ENCODE data around the gene OSTM1.

The OSTM1 gene

DNA sequence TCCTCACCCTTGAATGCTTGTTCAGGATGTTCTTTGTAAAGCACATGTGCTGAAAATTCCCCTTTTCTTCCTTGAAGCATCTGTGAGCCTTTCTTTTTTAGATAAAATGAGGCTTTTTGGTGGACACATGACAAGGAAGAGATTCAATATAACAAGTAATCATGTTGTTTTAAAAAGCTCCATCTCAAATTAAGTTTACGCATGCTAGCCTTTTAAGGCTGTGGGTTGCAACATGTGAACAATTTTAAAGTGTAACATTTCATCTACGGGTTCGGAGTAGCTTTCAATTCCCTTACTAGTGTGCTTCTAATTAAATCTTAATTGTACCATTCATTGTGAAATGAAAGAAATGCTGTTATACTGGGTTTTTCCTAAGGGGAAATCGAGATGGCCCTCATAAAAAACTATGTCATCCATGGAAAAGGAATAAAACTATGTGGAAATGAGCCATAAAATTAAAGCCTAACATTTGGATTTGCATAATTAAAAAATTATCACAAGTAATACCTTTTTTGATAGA lies 19.3 kb upstream of the OSTM1 start:
- TF ChIP-seq CTCF (IDR thresholded peaks at IDR 0.05; ENCODE audit: insufficient read depth, low read length, poor library complexity, severe bottlenecking), result no peak
- Histone ChIP-seq H3K36me3 (ENCODE audit: control insufficient read depth, insufficient read depth, low read length) (no peaks in the 10 kb centered on the region), H3K27me3 (replicated peaks; ENCODE audit: control insufficient read depth, insufficient read depth, low read length) (no peaks in the 10 kb centered on the region; the same call in 1 of the 2 replicates), H3K4me3 (replicated peaks; ENCODE audit: low read depth, low read length) (no peak overlapping the region)
- no peak for DNase-seq (ENCODE audit: extremely low read depth, insufficient read length)

DNA sequence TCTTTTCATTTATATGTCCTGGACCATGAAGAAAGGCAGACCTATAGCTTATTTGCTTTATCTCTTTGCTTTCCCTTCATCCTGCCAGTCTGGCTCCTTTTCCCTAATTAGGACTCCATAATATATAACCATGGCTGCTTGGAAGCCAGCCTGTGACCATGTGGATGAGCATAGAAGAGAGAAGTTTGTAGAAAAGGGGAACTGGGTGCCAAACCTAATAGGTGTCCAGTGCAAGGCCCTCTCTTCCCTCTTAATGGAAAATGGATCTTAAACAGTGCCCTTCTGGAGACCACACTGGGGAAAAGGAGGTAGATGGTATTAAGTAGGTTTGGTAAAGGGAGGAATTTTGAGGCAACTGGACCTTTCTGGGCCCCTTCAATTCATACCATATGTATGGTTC lies 16.7 kb upstream of the OSTM1 start:
- Histone ChIP-seq H3K36me3 (ENCODE audit: control insufficient read depth, insufficient read depth, low read length) (no peaks in the 10 kb centered on the region), H3K27me3 (replicated peaks; ENCODE audit: control insufficient read depth, insufficient read depth, low read length) (no peaks in the 10 kb centered on the region; the same call in 1 of the 2 replicates), H3K4me3 (replicated peaks; ENCODE audit: low read depth, low read length) (no peak overlapping the region)
- no peak for DNase-seq (ENCODE audit: extremely low read depth, insufficient read length)
- no peak for TF ChIP-seq CTCF (IDR thresholded peaks at IDR 0.05; ENCODE audit: insufficient read depth, low read length, poor library complexity, severe bottlenecking)

DNA sequence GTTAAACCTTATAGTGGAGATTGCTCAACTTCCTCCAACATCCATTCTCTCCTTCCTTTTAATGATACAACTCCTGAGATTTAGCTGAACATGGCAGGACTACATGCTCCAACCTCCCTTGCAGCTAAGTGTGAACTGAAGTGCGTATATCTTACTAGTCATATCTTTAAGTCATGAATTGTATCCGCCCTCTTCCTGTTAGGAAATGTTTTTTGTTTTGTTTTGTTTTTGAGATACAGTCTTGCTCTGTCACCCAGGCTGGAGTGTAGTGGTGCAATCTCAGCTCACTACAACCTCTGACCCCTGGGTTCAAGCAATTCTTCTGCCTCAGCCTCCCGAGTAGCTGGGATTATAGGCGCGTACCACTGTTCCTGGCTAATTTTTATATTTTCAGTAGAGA lies 8.8 kb upstream of the OSTM1 start:
- no peaks in the 10 kb centered on the region for H3K36me3 ChIP-seq (ENCODE audit: control insufficient read depth, insufficient read depth, low read length)
- TF ChIP-seq CTCF (IDR thresholded peaks at IDR 0.05; ENCODE audit: insufficient read depth, low read length, poor library complexity, severe bottlenecking), result no peak
- H3K4me3 ChIP-seq (replicated peaks; ENCODE audit: low read depth, low read length), result no peak overlapping the region
- no peak for DNase-seq (ENCODE audit: extremely low read depth, insufficient read length)
- H3K27me3 ChIP-seq (replicated peaks; ENCODE audit: control insufficient read depth, insufficient read depth, low read length), result peaks cover 1% of the 10 kb centered on the region

GRCh38 chr6:108082539-108082938 lies 8.0 kb upstream of the OSTM1 start:
- no peak overlapping the region for H3K4me3 ChIP-seq (replicated peaks; ENCODE audit: low read depth, low read length)
- TF ChIP-seq CTCF (IDR thresholded peaks at IDR 0.05; ENCODE audit: insufficient read depth, low read length, poor library complexity, severe bottlenecking), result no peak
- no peak for DNase-seq (ENCODE audit: extremely low read depth, insufficient read length)

DNA sequence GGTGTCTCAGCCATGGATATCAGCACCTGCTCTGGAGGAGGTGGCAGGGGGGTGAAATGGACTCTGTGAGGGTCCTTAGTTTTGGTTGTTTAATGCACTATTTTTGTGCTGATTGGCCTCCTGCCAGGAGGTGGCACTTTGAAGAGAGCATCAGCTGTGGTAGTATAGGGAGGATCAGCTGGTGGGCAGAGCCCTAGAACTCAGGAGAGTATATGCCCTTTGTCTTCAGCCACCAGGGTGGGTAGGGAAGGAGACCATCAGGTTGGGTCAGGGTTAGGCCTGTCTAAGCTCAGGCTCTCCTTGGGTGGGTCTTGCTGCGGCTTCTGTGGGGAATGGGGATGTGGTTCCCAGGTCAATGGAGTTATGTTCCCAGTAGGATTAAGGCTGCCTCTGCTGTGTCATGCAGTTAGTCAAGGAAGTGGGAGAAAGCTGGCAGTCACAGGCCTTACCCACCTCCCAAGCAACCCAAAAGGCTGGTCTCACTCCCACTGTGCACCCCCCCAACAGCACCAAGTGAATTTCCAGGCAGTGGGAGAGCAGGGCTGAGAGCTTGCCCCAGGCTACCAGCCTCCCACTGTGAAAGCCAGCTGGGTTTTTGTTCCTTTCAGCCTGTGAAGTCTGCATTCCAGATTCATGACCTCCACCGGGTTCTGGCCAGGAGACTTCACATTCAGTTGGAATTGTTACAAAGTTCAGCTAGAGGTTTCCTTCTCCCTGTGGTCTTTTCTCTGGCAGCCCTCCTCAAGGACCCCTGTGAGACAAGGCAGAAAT lies 5.7 kb upstream of the OSTM1 start:
- no peak for DNase-seq (ENCODE audit: extremely low read depth, insufficient read length)
- no peaks in the 10 kb centered on the region for H3K36me3 ChIP-seq (ENCODE audit: control insufficient read depth, insufficient read depth, low read length)
- TF ChIP-seq CTCF (IDR thresholded peaks at IDR 0.05; ENCODE audit: insufficient read depth, low read length, poor library complexity, severe bottlenecking), result no peak
- no peak overlapping the region for H3K4me3 ChIP-seq (replicated peaks; ENCODE audit: low read depth, low read length)
- H3K27me3 ChIP-seq (replicated peaks; ENCODE audit: control insufficient read depth, insufficient read depth, low read length), result peaks cover 1% of the 10 kb centered on the region

More at GRCh38 chr6:108082539-108082938, 8.0 kb upstream of the OSTM1 start:
- Histone ChIP-seq H3K36me3 (ENCODE audit: control insufficient read depth, insufficient read depth, low read length) (no peaks in the 10 kb centered on the region), H3K27me3 (replicated peaks; ENCODE audit: control insufficient read depth, insufficient read depth, low read length) (peaks cover 1% of the 10 kb centered on the region)

Measured in GM06990 (cell line).